IMR-90 (cell line): Measurements from ENCODE around the gene ADAMTSL5. TPM values are rescaled to one million over a fixed set of nuclear protein-coding genes. Genes with fewer than 3 reads are reported as not detected.
"Not testable (repeated sequence)": the region's sequence is repeated elsewhere in the genome, so short reads cannot be mapped to it uniquely, and the experiment has no call there.

ENCODE experiments used
- ATAC-seq: fragments of 200-7000 bp; cut with Tn5 transposase; 2 replicates; pipeline ENCODE4 v1.9.1; 2020; ENCODE audit warnings: low read depth, mild to moderate bottlenecking, moderate library complexity
- BruUV-seq: library from RNA; stranded (reverse); fragments of 400-500 nt; replicated peaks from 2 replicates; lab custom pipeline; 2021; lab: Mats Ljungman, UMichigan
- CTCF ChIA-PET: fragments of 300-600 bp; formaldehyde crosslinking; extraction: SDS; loops from one replicate; lab custom pipeline; 2021; ENCODE audit warnings: antibody characterized with exemption; lab: Yijun Ruan, JAX
- POLR2A ChIA-PET: fragments of 300-600 bp; sonication (Branson Sonifier 250); formaldehyde crosslinking; loops from one replicate; lab custom pipeline; 2022; ENCODE audit warnings: antibody characterized with exemption; ENCODE audit not compliant: unreplicated experiment; lab: Charles Lee
- DNase-seq: peaks from one replicate; pipeline ENCODE4 v3.0.0; 2013
- H2AFZ ChIP-seq: replicated peaks from 2 replicates; pipeline ENCODE3; 2013; ENCODE audit warnings: low read length, mild to moderate bottlenecking; ENCODE audit not compliant: poor library complexity
- H2AK5ac ChIP-seq: 2 replicates; pipeline ENCODE4 v1.6.1; 2013; ENCODE audit warnings: low read depth, low read length, inconsistent platforms
- H2AK9ac ChIP-seq: replicated peaks from 2 replicates; pipeline ENCODE3; 2013; ENCODE audit warnings: mild to moderate bottlenecking, low read depth, low read length, moderate library complexity; ENCODE audit not compliant: poor library complexity
- H2BK120ac ChIP-seq: 2 replicates; pipeline ENCODE4 v1.6.1; 2013; ENCODE audit warnings: low read depth, low read length, inconsistent platforms
- H2BK15ac ChIP-seq: 3 replicates; pipeline ENCODE4 v1.6.1; 2013; ENCODE audit warnings: low read depth, low read length, inconsistent platforms
- H2BK20ac ChIP-seq: 2 replicates; pipeline ENCODE4 v1.6.1; 2013; ENCODE audit warnings: low read depth, mild to moderate bottlenecking, inconsistent platforms, low read length, moderate library complexity
- H2BK5ac ChIP-seq: 2 replicates; pipeline ENCODE4 v1.6.1; 2013; ENCODE audit warnings: mild to moderate bottlenecking, low read depth, low read length, inconsistent platforms; ENCODE audit not compliant: poor library complexity, severe bottlenecking
- H3K14ac ChIP-seq: replicated peaks from 2 replicates; pipeline ENCODE4 v1.6.1; 2013; ENCODE audit warnings: low read depth, low read length, inconsistent platforms
- H3K18ac ChIP-seq: 2 replicates; pipeline ENCODE4 v1.6.1; 2013; ENCODE audit warnings: low read depth, low read length, control low read depth
- H3K23ac ChIP-seq: 2 replicates; pipeline ENCODE4 v1.6.1; 2013; ENCODE audit warnings: low read depth, low read length, inconsistent platforms
- H3K27ac ChIP-seq: 2 replicates; pipeline ENCODE4 v1.5.1; 2013; ENCODE audit warnings: mild to moderate bottlenecking, control low read depth, low read length; ENCODE audit not compliant: insufficient read depth
- H3K27me3 ChIP-seq: 2 replicates; pipeline ENCODE4 v1.6.1; 2013; ENCODE audit warnings: low read length; ENCODE audit not compliant: control insufficient read depth, insufficient read depth
- H3K36me3 ChIP-seq: 2 replicates; pipeline ENCODE4 v1.6.1; 2013; ENCODE audit warnings: low read length, mixed read lengths; ENCODE audit not compliant: control insufficient read depth, insufficient read depth
- H3K4ac ChIP-seq: 2 replicates; pipeline ENCODE4 v1.6.1; 2013; ENCODE audit warnings: low read depth, low read length, inconsistent platforms
- H3K4me1 ChIP-seq: 2 replicates; pipeline ENCODE4 v1.6.1; 2013; ENCODE audit warnings: low read length, mixed read lengths; ENCODE audit not compliant: control insufficient read depth, insufficient read depth
- H3K4me2 ChIP-seq: 2 replicates; pipeline ENCODE4 v1.6.1; 2013; ENCODE audit warnings: low read depth, mild to moderate bottlenecking, control low read depth, low read length, moderate library complexity
- H3K4me3 ChIP-seq: 2 replicates; pipeline ENCODE4 v1.5.1; 2013; ENCODE audit warnings: low read depth, mild to moderate bottlenecking, control low read depth, low read length, moderate library complexity; ENCODE audit not compliant: insufficient read depth
- H3K56ac ChIP-seq: 2 replicates; pipeline ENCODE4 v1.6.1; 2013; ENCODE audit warnings: low read length, inconsistent platforms; ENCODE audit not compliant: insufficient read depth; ENCODE audit errors: extremely low read depth
- H3K79me1 ChIP-seq, 2 experiments: 2 replicates each; pipeline ENCODE4 v1.6.1; 2013; ENCODE audit warnings: low read length in 2 of 2, inconsistent platforms in 1 of 2, low read depth in 1 of 2
- H3K9ac ChIP-seq: 2 replicates; pipeline ENCODE4 v1.6.1; 2013; ENCODE audit warnings: low read depth, low read length, control low read depth
- H3K9me1 ChIP-seq: 2 replicates; pipeline ENCODE4 v1.6.1; 2013; ENCODE audit warnings: low read length, inconsistent platforms; ENCODE audit not compliant: insufficient read depth
- H3K9me3 ChIP-seq: 2 replicates; pipeline ENCODE4 v1.6.1; 2013; ENCODE audit warnings: low read length; ENCODE audit not compliant: control insufficient read depth, insufficient read depth
- H4K20me1 ChIP-seq: 2 replicates; pipeline ENCODE4 v1.6.1; 2013; ENCODE audit warnings: low read length, inconsistent platforms; ENCODE audit not compliant: insufficient read depth
- H4K5ac ChIP-seq: 2 replicates; pipeline ENCODE4 v1.6.1; 2013; ENCODE audit warnings: mild to moderate bottlenecking, low read depth, low read length, control low read depth
- H4K8ac ChIP-seq, 2 experiments: 2 replicates each; pipeline ENCODE4 v1.6.1; 2013; ENCODE audit warnings: low read depth in 2 of 2, low read length in 2 of 2, control low read depth in 1 of 2, inconsistent platforms in 1 of 2
- H4K91ac ChIP-seq: 2 replicates; pipeline ENCODE4 v1.6.1; 2013; ENCODE audit warnings: low read depth, low read length, inconsistent platforms; ENCODE audit not compliant: insufficient read depth
- CEBPB ChIP-seq: IDR thresholded peaks from 2 replicates; pipeline ENCODE4 v1.6.1; 2012; ENCODE audit warnings: low read depth, low read length, improper control_type of control experiment
- FOS ChIP-seq: fragments of 150-350 bp; IDR thresholded peaks from 2 replicates; pipeline ENCODE4 v1.6.1; 2016; ENCODE audit warnings: low read depth, low read length
- MXI1 ChIP-seq: IDR thresholded peaks from 2 replicates; pipeline ENCODE4 v1.6.1; 2012; ENCODE audit warnings: low read depth, mild to moderate bottlenecking, low read length, moderate library complexity, borderline replicate concordance
- POLR2A ChIP-seq: IDR thresholded peaks from 2 replicates; pipeline ENCODE4 v1.6.1; 2012; ENCODE audit warnings: mild to moderate bottlenecking, low read depth, low read length
- RAD21 ChIP-seq: IDR thresholded peaks from 2 replicates; pipeline ENCODE4 v1.6.1; 2012; ENCODE audit warnings: low read length, improper control_type of control experiment
- USF2 ChIP-seq: fragments of 150-350 bp; IDR thresholded peaks from 2 replicates; pipeline ENCODE4 v1.6.1; 2017; ENCODE audit warnings: mild to moderate bottlenecking, antibody characterized with exemption, low read length, low read depth
- WGBS, 2 experiments: methylation state at CpG; one replicate each; pipeline versions ENCODE4 v1.1.5 to v1.1.7; 2013; ENCODE audit warnings: missing lambda C conversion rate in 2 of 2; ENCODE audit not compliant: insufficient read length in 1 of 2; ENCODE audit errors: extremely low coverage in 2 of 2; 5-methylcytosine and 5-hydroxymethylcytosine counted together
- dilution Hi-C: fragments of 300-500 bp; cut with HindIII; formaldehyde crosslinking; loops from one replicate; pipeline ENCODE4 v1.14.3; 2018; ENCODE audit warnings: low sequenced_read_pairs; ENCODE audit not compliant: unreplicated experiment
- in situ Hi-C: fragments of 300-500 bp; cut with MboI; formaldehyde crosslinking; loops from 3 replicates; pipeline ENCODE4 v1.14.3; 2019; ENCODE audit warnings: low sequenced_read_pairs, inconsistent platforms, mixed read lengths
- intact Hi-C: fragments of 100-400 bp; cut with micrococcal nuclease; formaldehyde crosslinking; loops from 2 replicates; pipeline ENCODE4 v1.10.0; 2022
- polyA plus RNA-seq, 3 experiments: library from polyadenylated mRNA; depleted of rRNA; stranded (reverse); fragments of >200 nt; gene quantifications; 2 replicates each; pipeline ENCODE4 v1.2.3, GENCODE V29; 2012; ENCODE audit warnings: low replicate concordance in 1 of 3
- total RNA-seq: library from RNA; depleted of rRNA; stranded (reverse); fragments of >200 nt; gene quantifications from 2 replicates; pipeline ENCODE4 v1.2.3, GENCODE V29; 2012

ADAMTSL5 gene
- total and polyA plus RNA-seq, 2 of the 4 experiments (the other 2 are of a cell fraction), result 0.90 to 10.8 TPM

DNA sequence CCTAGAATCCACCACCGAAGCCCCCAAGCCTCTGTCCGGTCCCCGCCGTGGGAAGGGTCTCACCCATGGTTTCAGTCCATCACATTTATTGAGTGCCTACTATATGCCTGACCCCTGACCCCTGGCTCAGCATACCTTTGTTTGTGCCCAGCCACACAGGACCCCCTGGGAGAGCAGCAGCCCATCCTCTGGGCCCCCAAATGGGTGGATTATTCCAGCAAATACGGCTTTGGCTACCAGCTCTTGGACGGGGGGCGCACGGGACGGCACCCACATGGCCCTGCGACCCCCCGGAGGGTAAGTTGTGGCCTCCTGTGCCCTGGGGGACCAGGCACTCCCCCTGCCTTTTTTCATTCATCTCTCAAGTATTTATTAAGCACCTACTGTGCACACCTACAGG lies 18.8 kb upstream of the ADAMTSL5 start:
- H3K14ac ChIP-seq, result no peak overlapping the region
- H2BK5ac ChIP-seq, result no peak overlapping the region
- ATAC-seq (no peak), DNase-seq (no peak)
- ChIA-PET CTCF (no interaction called here), POLR2A (no interaction called here)
- no peak overlapping the region for H2AK5ac ChIP-seq
- H3K4me3 ChIP-seq, result no peak overlapping the region
- dilution Hi-C loops (no loop called here), intact Hi-C loops (no loop called here), in situ Hi-C loops (loop anchor here (25.0 kb wide), 1 partner anchor 256 kb away; no protein-coding TSS in a partner anchor)
- no peak overlapping the region for H2BK120ac ChIP-seq
- WGBS, 2 experiments, result 77% methylated on average over 7 of the region's 11 CpGs; no CpG with 5 or more reads in 1 of the 2 experiments
- no peak overlapping the region for H2BK20ac ChIP-seq
- H4K20me1 ChIP-seq, result no peaks in the 10 kb centered on the region; the same call in 1 of the 2 replicates
- H3K9me1 ChIP-seq, result no peaks in the 10 kb centered on the region
- no peaks in the 10 kb centered on the region for H3K79me1 ChIP-seq
- no peak overlapping the region for H3K18ac ChIP-seq
- no peak overlapping the region for H4K5ac ChIP-seq
- no peak overlapping the region for H4K8ac ChIP-seq
- H3K27me3 ChIP-seq, result peaks cover 3% of the 10 kb centered on the region
- no peak overlapping the region for H3K27ac ChIP-seq
- BruUV-seq, result no TSS peak
- H2AK9ac ChIP-seq, result no peak overlapping the region
- H2AFZ ChIP-seq, result no peak overlapping the region
- no peak overlapping the region for H2BK15ac ChIP-seq
- no peak overlapping the region for H3K56ac ChIP-seq
- no peaks in the 10 kb centered on the region for H3K4me1 ChIP-seq
- H3K9me3 ChIP-seq, result no peaks in the 10 kb centered on the region
- H4K91ac ChIP-seq, result no peak overlapping the region
- H3K4me2 ChIP-seq, result no peak overlapping the region
- no peak overlapping the region for H3K4ac ChIP-seq
- no peak overlapping the region for H3K9ac ChIP-seq
- no peak for TF ChIP-seq POLR2A
- TF ChIP-seq MXI1, result no peak
- no peak for TF ChIP-seq RAD21
- no peak for TF ChIP-seq FOS
- no peak for TF ChIP-seq USF2
- no peak for TF ChIP-seq CEBPB
- no peak overlapping the region for H3K23ac ChIP-seq
- no peaks in the 10 kb centered on the region for H3K36me3 ChIP-seq

DNA sequence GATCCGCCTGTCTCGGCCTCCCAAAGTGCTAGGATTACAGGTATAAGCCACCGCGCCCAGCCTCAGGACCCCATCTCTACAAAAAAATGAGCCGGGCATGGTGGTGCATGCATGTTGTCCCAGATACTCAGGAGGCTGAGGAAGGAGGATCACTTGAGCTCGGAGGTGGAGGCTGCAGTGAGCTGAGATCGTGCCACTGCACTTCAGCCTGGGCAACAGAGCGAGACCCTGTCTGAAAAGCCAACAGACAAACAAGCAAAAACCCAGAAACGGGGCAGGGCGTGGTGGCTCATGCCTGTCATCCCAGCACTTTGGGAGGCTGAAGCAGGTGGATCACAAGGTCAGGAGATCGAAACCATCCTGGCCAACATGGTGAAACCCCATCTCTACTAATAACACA lies 18.0 kb upstream of the ADAMTSL5 start:
- H4K91ac ChIP-seq, dilution Hi-C loops, H3K9me3 ChIP-seq, H4K5ac ChIP-seq, BruUV-seq, H4K20me1 ChIP-seq, H3K79me1 ChIP-seq, H3K23ac ChIP-seq, DNase-seq, H2AFZ ChIP-seq, H3K4me1 ChIP-seq, H3K14ac ChIP-seq, H2AK5ac ChIP-seq, H2AK9ac ChIP-seq, H2BK5ac ChIP-seq, POLR2A ChIA-PET, H3K9ac ChIP-seq, H2BK20ac ChIP-seq, H3K4me3 ChIP-seq, H2BK120ac ChIP-seq, CTCF ChIA-PET, H3K56ac ChIP-seq, H2BK15ac ChIP-seq, ATAC-seq, H4K8ac ChIP-seq, intact Hi-C loops, H3K4me2 ChIP-seq, H3K27me3 ChIP-seq, H3K27ac ChIP-seq, H3K18ac ChIP-seq, H3K36me3 ChIP-seq, H3K9me1 ChIP-seq, H3K4ac ChIP-seq: not testable (repeated sequence)
- 100% methylated on average over 2 of the region's 11 CpGs; no CpG with 5 or more reads in 1 of the 2 experiments for WGBS, 2 experiments
- in situ Hi-C loops, result loop anchor here (25.0 kb wide), 1 partner anchor 256 kb away; no protein-coding TSS in a partner anchor
